ENCODE data around the gene RAET1L.
"Not testable (repeated sequence)": the region's sequence is repeated elsewhere in the genome, so short reads cannot be mapped to it uniquely, and the experiment has no call there.

The RAET1L gene

DNA sequence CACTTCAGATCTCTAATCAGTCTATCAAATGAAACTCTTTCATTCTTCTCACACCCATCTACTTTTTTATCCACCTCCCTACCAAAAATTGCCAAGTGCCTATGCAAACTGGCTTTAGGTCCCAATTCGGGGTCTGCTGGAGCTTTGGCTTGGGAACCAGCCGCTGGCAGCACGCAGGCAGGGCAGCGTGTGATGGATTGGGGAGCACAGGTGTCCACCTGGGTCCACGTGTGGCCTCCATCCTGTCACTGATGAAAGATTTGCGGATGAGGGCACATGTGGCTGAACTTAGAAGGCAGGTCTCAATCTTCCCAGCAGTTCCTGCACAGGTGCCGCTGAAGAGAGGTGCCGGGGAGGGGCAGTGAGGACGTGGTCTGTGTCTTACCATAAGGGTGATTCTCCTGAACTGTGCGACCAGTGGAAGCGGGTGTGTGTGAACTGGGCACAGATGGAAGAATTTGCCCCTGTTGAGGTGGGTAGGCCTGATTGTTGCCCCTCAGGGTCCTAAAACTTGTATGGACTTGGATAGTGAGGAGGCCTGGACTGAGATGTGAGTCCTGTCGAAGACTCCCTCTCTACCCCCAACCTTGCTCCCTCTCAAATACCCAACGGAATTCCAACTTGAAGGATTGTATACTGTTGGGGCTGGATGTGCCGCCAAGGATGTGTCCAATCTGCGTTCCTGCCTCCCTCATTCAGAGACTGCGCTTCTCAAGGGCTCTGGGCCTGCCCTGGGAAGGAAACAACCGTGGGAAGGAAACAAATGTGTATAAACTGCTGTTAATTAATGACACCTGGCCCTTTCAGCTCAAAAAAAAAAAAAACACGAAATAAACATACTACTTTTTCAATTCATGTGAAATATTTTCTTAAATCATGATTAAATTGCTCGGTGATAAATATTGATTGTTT is 18.4 kb upstream of the RAET1L start:
- no peak for DNase-seq

DNA sequence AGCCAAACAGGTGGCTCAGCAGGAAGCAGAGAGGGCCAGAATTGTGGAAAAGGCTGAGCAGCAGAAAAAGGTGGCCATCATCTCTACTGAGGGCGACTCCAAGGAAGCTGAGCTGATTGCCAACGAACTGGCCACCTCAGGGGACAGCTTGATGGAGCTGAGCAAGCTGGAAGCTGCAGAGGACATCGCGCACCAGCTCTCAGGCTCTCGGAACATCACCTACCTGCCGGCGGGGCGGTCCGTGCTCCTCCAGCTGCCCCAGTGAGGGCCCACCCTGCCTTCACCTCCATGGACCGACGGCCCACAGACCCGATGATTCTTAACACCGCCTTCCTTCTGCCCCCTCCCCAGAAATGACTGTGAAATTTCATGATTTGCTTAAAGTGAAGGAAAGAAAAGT is 17.8 kb upstream of the RAET1L start:
- no peak for DNase-seq

DNA sequence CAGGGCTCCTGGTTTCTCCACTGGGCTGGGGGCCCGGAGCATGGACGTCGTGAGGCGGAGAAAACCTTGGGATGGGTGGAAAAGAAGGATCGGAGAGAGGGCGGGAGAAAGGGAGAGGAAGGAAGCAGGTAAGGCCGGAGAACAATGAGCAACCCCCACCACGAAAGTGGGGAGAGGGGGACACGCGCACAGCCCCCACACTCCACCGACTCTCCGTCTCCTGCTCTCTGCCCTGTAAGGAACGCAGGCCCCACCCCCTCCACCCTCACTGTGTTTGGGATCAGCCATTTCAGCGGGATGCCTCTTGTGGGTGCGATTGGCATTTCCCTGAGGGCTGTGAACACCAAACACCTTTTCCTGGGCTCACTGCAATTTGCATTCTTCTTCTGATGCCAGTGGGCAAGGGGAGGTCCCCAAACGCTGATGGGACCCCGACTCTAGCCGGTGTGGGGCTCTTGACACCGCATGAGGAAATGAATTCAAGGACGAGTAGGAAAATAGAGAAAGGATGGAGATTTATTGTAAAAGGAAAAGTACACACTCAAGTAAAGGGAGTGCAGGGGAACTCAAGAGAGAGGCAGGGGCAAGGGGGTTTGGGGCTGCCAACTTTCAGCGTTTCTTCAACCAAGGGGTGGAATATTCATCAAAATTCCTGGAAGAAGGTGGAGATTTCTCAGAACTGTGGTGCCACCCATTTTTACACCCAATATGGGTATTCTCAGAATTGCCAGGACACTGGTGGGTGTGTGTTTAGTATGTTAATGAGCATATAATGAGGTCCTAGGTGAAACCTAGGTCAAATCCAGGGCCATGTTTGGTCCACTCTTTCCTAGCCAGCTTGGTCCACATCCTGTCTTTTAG is 13.1 kb upstream of the RAET1L start:
- DNase-seq, result no peak

DNA sequence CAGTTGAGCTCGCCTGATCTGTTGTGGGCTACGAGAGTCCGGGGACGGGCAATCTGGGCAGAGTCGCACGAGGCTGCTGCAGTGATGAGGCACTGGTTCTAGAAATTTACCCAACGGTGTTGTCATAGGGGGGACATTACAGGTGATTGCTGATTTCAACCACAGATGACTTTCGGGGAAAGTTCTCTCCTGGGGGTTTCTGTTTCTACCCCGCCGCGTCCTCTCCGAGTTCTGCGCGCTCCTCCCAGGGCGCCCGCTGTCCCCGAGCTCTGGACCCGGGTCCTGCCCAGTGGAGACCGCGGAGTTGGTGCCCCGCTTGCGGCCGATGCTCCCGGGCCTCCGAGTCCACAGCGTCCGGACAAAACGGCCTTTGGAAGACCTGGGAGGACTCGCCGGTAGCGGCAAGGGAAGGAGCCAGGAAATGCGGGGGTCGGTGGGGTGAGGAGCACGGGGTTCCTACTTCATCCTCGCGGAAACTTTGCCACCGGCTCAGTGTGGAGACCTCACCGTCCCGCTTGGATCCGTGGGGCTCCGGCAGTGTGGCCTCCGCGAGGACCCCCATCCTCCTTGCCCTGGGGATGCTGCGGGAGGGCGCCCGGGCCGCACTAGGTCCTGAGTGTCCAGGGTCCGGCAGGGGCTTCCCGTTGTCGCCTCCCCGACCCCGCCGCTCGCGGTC is 12.3 kb upstream of the RAET1L start:
- no peak for DNase-seq

DNA sequence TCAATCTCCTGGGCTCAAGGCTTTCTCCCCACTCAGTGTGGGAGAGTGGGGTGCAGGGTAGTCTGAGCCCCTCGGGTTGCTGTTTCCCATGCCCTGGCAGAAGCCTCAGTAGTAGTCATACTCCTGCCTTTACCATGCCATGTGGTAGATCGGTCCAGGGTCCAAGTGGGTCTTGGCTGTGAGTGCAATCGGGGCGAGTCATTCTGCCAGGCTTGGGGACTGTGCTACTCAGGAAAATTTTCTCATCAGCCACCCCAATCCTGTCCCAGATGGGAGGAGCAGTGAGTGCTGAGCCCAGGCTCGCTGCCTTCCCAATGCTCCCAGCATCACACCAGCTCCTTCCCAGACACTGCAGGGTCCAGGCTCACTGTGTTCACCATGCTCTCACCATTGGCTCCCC is 10.7 kb upstream of the RAET1L start:
- no peak for DNase-seq

DNA sequence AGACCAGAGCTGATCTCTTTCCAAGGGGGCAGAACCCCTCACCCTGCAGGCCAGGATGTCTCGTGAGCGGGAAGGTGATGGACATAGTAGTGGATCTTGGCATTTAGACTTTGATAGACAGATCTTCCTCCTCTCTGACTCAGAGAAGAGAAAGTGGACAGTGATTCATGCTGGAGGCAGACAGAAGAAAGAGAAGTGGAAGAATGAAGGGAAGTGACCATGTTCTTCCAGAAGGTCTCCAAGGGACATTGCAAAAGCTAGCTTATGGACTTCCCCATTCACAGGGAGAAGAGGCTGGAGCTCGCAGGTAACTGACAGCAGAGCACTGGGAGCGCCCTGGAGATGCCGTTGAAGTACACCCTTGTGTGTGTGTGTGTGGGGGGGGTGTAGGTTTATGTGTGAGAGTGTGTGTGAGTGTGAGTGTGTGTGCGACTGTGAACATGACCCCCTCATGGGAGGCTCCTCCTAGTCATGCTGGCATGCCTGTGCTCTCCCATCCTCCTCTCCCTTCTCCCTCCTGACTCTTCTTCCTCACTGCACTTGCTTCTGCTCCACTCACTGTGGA is 8.0 kb upstream of the RAET1L start:
- DNase-seq, result no peak

DNA sequence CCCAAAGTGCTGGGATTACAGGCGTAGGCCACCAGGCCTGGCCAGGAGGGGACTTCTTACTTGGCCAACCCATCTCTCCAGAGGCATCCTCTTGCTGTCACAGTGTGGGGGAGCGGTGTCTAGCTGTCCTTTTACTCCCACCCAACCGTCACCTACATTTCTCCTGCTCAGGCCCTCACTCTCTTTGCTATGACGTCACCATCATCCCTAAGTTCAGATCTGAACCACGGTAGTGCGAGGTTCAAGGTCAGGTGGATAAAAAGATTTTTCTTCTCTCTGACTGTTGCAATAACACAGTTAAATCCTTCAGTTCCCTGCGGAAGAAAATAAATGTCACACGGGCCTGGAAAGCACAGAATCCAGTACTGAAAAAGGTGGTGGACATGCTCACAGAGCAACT is 7.3 kb upstream of the RAET1L start:
- no peak for DNase-seq

DNA sequence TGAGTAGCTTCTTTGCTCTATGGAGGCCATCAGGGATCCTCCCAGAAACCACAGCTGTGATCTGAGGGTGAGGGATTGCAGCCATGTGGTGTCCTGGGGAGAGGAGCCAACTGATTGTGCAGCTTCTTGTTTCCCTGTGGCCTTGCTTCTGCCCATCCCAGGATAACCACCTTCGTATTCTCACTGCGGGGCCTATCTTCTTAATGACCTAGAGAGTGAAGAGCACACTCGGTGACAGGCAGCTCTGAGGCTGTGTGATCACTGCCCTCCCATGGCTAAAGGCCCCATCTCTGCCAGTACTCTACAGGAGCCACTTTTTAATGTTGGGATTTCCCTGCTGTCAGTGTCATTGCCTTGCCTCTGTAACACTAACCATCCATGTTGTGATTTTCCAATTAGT is 5.3 kb upstream of the RAET1L start:
- no peak for DNase-seq

DNA sequence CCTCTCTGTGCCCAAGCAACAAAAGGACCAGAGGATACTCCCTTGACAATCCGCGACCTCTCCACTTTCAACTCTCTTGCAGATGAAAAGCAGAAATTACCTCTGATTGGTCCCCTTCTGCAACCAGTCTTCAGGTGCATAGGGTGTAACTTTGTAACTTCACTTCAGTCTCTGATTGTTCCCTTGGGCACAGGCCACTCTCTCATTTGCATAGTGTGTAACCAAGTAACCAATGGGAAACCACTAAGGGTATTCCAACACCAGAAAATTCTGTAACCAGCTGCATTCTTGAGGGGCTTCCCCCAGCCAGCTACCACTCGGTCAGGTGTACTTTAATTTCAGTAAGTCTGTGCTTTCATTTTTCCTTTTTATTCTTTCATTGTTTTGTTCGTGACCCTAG is 4.4 kb upstream of the RAET1L start:
- DNase-seq, result no peak

DNA sequence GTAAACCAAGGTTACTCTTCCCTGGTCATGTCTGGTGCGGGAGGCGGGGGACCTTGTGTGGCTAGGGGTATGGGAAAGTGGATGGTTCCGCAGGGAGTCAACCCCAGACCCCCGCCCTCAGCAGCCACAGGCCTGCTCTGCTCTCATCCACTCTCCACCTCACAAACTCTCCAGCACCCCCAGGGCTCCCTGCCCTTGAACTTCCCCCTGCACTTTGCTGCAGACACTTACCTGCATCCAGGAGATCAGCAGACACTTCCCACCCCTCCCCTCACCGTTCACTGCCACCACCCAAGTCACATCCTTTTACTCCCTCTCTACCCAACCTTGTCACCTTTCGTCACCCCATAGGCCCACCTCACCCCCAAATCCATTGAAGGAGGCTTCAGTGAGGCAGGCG is 3.9 kb upstream of the RAET1L start:
- DNase-seq, result no peak

DNA sequence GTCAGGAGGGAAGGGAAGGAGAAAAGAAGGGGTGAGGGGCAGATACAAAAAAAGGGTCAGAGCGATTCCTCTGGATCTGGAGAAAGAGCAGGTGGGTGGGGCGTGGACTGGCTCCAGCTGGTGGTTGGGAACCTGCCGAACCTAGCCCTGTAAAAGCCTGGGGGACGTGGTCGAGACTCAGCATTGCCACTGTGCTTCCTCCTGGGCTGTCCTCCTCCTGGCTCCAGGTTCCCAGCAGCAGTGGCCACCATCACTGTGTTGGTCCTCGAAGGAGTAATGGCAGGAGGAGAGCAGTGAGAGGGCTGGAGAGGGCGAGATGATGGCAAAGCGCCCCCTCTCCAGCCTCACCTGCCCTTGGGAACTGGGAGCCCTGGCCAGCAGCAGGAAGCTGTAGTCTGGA is 3.5 kb upstream of the RAET1L start:
- no peak for DNase-seq

DNA sequence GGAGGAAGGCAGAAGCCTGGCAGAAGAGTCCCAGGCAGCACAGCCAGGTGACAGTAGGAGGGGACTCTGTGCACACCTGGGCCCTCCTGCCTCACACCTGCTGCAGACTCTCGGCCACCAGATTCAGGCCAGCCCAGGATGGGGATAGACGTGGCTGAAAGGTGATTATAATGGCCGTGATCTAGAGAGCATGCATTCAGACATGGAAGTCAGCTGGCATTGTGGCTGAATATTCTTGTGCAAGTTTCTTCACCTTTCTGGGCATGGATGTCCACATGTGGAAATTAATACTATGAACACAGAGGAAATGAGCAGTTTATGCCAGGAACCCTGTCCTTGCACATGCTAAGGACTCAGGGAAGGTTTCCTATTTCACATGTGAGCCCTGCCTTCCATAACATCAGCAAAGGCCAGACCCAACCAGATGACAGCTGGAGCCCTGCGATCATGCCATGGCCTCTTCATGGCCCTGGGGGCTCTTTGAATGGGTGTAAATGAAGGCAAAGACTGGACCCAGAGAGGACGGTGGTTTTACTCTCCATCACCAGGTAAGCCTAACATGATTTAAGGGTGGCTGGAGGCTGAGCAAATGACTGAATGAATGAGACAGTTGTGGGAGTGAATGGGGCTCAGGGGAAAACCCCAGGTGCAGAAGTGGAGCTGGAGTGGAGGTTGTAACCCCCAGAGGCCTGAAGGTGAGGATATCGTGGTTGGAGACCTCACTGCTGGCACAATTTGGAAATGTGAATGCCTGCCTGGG is 2.7 kb upstream of the RAET1L start:
- DNase-seq, result peak in 1 of 2 experiments; percentile 17

DNA sequence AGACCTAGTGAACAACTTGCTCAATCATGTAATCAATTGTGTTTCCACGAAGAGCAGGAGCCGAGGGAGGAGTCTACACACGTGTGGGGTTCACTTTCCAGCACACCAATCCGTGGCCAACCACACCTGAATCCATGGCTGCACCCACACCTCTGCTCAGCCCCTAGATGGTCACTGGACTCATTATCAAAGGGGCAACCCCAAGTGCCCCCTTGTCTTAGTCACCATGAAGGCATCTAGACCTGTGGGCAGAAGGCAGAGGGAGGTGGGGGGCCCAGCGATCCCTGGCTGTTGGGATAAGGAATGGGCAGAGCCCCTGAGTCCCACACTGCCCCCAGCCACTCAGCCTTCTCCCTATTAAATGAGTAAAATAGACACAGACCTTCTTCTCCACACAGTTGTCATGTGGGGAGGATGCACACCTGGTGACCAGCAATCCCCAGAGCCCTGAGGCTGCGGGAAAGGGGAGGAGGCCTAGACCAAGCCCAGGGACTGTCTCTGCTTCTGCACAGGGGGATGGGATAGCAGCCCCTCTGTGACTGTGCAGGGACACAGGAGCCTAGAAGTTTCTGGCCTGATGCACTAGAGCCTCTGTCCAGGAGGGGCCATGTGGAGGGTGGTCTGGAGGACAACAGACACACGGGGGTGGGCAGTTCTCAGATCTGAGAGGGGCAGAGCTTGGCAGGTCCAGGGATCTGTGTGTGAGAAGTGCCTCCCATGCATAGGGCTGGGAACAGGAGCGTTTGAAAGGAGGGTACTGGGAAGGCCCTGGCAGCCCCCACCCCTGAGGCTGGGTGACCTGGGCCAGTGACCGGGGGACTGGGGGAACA is 1.9 kb upstream of the RAET1L start:
- peak in 1 of 2 experiments; percentile 14 for DNase-seq

DNA sequence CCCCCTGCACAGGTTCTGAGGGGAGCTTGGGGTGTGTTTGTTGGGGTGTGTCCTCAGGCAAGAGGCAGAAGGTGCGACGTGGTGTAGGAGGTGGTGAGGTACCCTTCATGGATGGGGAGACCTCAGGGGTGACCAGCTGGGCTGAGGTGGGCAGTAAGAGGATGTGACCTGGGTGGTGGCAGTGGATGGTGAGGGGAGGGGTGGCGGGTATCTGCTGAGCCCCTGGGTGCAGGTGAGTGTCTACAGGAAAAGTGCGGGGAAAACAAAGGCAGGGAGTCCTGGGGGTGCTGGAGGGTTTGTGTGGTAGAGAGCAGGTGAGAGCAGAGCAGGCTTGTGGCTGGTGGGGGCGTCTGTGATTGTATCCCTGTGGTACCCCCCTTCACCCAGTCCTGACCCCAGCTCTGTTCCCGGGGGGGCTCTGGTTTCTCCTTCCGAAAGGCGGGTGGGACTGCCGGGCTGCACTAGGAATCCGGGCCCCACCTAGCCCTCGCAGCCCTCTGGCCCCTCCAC is 631 bp downstream of the RAET1L start:
- DNase-seq, result no peak

DNA sequence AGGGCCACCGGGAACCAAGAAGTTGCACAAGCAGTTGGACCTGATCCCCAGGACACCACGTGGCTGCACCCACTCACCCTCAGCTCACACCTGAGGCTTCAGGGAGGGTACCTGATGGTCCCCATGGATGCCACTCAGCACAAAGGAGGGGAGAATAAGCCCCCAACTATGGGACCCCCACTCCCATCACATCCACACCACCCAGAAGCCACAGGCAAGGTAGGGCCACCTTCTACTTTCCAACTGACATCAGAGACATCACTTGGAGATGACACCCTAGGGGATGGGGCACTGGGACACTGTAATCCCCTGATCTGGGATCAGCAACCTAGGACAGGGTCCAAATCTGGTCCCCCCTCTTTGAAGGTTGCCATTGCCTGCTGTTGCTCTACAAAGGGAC is 1.3 kb downstream of the RAET1L start:
- DNase-seq, result peak in 1 of 2 experiments; percentile 11

DNA sequence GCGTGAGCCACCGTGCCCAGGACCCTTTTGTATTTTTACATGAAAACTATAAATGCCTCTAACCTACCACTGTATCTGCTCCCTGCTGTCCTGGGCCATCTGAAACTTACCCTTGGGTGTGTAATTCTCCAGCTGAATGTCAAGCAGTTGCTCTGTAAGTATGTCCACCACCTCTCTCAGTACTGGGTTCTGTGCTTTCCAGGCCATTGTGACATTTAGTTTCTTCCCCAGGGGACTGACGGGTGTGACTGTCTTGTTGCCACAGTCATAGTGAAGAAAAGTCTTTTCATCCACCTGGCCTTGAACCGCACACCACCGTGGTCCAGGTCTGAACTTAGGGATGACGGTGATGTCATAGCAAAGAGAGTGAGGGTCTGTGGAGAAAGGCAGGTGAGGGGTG is 3.5 kb downstream of the RAET1L start:
- not testable (repeated sequence) for DNase-seq

DNA sequence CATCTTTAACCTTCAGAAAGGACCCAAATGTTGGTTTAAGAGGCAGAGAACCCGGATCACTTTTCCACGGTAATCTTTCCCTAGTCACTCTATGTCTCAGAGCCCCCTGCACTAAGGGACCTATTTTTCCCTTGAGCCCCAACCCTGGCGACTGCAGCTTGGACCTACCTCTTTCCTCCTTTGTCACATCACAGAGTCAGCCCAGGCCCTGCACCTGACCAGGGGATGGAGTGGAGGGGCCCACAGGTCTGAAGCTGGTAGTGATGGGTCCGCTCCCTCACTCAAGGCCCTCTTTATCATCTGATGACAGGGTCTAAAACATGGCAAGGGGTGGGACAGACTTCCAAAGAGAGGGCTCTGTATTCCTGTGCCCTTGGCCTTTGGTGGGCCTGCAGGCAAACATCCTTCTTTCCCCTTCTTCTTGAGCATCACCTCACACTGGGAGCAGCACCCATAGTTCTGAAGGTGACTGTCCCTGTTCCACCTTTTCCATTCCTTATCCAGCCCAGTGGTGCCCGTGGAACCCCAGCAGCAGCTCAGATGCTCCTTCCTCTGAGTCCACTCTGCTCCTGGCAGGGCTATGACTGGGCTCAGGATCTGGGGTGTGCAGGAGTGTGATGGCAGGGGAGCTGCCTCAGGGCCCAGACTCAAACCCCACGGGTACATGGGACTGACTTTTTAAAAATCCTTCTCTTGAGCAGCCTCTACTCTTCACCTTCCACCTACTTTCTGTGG is 6.3 kb downstream of the RAET1L start:
- peak in 1 of 2 experiments; percentile 17 for DNase-seq

DNA sequence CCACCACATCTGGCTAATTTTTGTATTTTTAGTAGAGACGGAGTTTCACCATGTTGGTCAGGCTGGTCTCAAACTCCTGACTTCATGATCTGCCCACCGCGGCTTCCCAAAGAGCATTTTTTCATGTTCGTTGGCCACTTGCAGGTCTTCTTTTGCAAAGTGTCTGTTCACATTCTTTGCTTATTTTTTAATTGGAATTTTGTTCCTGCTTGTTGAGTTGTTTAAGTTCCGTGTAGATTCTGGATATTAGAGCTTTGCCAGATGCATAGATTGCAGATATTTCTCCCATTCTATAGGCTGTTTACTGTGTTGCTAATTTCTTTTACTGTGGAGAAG is 8.2 kb downstream of the RAET1L start:
- not testable (repeated sequence) for DNase-seq

DNA sequence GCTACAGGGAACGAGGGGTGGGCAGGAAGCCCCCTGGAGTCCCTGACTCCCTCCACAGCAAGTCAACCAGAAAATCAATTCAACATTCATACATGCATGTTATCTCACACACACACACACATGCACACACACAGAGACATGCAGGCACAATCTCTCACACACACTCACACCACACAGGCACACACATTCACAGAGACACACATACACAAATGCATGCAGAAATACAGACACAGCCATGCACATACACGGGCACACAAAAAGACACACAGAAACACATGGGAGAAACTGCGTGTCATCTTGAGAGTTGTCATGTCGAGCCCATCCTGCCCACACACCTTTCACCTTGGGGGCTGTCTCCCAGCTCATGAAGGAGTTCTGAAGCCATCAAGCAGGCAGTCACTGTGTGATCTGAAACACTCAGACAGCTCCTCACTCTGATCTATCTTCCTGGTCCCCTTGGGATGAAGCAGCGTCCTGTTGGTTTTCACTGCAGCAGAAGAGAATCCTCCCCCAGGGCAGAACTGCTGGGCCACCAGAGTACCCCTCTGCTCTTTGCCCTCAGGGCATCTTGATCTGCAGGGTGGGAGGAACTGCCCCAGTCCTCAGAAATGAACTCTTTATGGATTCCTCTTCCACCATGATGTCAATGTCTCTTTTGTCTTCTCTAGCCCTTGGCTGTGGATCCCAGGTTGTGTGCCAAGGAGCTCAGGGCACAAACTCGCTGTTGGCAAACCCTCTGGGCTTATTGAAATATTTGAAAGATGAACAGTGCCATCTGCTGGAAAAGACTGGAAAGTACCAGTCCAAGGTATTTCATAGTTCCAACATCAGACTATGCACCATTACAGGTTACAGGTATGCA is 8.8 kb downstream of the RAET1L start:
- DNase-seq, result peak; percentile 57 to 62
